Epithelial cell of esophagus (primary cell): Measurements from ENCODE around the gene ATP11A.

Source experiments
- DNase-seq: peaks from one replicate; pipeline ENCODE4 v3.0.0; 2010; ENCODE audit warnings: low read depth
- H3K4me3 ChIP-seq: 2 replicates; pipeline ENCODE4 v1.5.1; 2011; ENCODE audit warnings: mild to moderate bottlenecking, low read length, control low read depth
- TF ChIP-seq, protein P1 (sequence below): IDR thresholded peaks from 2 replicates; pipeline ENCODE4 v1.5.1; 2011; ENCODE audit warnings: low read depth, mild to moderate bottlenecking, low read length, control low read depth, inconsistent platforms; ENCODE audit not compliant: insufficient read depth; ENCODE audit errors: missing control alignments

Gene ATP11A

GRCh38 chr13:112912726-112913440 is 223.0 kb downstream of the ATP11A start:
- TF ChIP-seq, protein P1, sequence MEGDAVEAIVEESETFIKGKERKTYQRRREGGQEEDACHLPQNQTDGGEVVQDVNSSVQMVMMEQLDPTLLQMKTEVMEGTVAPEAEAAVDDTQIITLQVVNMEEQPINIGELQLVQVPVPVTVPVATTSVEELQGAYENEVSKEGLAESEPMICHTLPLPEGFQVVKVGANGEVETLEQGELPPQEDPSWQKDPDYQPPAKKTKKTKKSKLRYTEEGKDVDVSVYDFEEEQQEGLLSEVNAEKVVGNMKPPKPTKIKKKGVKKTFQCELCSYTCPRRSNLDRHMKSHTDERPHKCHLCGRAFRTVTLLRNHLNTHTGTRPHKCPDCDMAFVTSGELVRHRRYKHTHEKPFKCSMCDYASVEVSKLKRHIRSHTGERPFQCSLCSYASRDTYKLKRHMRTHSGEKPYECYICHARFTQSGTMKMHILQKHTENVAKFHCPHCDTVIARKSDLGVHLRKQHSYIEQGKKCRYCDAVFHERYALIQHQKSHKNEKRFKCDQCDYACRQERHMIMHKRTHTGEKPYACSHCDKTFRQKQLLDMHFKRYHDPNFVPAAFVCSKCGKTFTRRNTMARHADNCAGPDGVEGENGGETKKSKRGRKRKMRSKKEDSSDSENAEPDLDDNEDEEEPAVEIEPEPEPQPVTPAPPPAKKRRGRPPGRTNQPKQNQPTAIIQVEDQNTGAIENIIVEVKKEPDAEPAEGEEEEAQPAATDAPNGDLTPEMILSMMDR, result no peak
- DNase-seq, result no peak

DNA sequence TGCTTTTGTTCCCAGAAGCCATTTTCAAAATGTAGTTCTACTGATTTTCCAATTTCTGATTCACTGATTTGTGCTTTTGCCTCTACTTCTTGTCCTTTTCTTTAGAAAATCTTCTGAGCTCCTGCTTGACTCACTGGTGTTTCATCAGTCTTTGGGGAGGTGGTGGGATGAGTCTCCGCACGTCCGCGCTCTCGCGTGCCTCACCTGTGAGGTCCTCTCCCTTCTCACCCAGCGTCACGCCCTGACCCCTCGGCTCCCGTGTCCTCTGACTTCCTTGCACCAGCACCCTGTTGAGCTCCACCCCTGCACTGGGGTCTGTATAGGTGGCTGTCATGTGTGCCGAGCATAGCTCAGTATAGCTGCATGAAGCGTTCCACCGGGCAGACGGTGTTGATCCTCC is 226.5 kb downstream of the ATP11A start:
- H3K4me3 ChIP-seq, result no peak overlapping the region
- TF ChIP-seq, protein P1, result no peak
- DNase-seq, result no peak

More at GRCh38 chr13:112912726-112913440, 223.0 kb downstream of the ATP11A start:
- no peak overlapping the region for H3K4me3 ChIP-seq

GRCh38 chr13:112917056-112917664 is 227.3 kb downstream of the ATP11A start:
- no peak overlapping the region for H3K4me3 ChIP-seq
- TF ChIP-seq, protein P1, result no peak
- no peak for DNase-seq

DNA sequence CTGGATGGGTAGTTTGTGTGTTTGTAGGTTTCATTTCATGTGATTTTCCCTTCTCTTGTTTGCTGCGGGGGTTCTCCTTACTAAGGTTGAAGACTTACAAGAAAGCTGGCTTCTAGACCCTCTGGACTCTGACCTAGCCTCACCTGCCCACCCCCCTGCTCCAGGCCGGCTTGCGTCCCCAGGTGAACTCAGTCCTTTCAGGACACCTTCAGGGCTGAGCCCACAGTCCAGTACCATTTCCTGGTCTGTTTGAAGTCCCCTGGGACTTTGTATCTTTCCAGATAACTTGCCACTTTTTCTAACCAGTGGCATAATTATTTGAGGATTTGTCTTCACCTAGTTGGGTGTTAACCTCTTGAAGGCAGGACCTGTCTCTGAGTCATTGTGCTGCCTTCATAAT is 227.9 kb downstream of the ATP11A start:
- H3K4me3 ChIP-seq, result no peak overlapping the region
- no peak for DNase-seq
- TF ChIP-seq, protein P1, result no peak

DNA sequence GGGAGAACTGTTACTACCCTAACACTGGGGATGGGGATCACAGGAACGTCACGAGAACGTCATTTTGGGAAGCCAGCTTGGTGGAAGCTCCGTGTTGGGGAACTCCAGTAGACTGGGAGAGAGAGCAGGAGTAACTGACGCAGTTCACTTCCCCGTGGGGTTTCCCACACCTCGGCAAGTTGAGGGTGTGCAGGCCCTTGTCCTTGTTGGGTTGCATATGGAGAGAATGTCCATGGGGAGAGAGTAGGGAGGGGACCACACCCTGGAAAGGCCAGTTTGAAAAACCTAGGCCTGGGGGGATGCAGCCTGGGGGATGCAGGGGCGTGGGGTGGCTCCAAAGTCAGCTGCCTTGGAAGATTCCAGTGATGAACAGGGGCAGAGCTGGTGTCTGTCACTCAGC is 228.4 kb downstream of the ATP11A start:
- no peak overlapping the region for H3K4me3 ChIP-seq
- TF ChIP-seq, protein P1, result no peak
- DNase-seq, result no peak

DNA sequence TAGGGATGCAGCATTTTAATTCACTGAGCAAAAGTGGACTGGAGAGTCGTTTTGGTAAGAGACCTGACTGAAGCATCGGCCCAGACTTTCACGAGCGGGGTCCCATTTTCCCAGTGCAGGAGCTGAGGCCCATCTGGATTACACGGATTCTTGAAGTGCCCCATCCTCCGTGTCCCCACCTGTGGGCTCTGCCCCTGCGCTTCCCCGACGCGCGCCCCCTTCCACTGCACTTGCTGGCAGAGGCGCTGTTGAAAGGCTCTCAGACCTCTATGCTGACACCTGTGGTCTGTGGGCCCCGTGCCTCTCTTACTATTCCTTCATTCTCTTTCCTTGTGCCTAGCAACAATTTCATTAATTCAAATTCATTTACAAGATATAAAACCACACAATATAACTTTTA is 228.9 kb downstream of the ATP11A start:
- DNase-seq, result no peak
- TF ChIP-seq, protein P1, result no peak
- no peak overlapping the region for H3K4me3 ChIP-seq
